GM21737 (cell line): Measurements from ENCODE around the gene DIABLO.
"Not testable (repeated sequence)": the region's sequence is repeated elsewhere in the genome, so short reads cannot be mapped to it uniquely, and the experiment has no call there.

Experiments used
- ATAC-seq: cut with Tn5 transposase; IDR thresholded peaks from one replicate; pipeline ENCODE4 v1.9.1; 2021; ENCODE audit warnings: mild to moderate bottlenecking, moderate library complexity; ENCODE audit not compliant: unreplicated experiment

DIABLO gene

DNA sequence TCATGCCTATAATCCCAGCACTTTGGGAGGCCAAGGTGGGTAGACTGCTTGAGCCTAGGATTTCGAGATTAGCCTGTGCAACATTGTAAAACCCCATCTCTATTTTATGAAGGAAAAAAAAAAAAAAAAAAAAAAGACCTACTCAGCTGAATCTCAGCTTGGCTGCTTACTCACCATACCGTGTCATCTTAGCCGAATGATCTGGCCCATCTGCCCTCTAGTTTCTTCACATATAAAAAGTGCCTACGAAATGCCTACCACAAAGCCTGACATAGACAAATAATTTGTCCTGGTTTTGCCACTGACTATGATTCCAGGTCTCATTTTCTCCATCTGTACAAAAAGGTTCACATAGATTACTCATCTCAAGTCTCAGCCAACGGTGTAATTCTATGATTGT, 10.1 kb downstream of the DIABLO start:
- no peak for ATAC-seq

DNA sequence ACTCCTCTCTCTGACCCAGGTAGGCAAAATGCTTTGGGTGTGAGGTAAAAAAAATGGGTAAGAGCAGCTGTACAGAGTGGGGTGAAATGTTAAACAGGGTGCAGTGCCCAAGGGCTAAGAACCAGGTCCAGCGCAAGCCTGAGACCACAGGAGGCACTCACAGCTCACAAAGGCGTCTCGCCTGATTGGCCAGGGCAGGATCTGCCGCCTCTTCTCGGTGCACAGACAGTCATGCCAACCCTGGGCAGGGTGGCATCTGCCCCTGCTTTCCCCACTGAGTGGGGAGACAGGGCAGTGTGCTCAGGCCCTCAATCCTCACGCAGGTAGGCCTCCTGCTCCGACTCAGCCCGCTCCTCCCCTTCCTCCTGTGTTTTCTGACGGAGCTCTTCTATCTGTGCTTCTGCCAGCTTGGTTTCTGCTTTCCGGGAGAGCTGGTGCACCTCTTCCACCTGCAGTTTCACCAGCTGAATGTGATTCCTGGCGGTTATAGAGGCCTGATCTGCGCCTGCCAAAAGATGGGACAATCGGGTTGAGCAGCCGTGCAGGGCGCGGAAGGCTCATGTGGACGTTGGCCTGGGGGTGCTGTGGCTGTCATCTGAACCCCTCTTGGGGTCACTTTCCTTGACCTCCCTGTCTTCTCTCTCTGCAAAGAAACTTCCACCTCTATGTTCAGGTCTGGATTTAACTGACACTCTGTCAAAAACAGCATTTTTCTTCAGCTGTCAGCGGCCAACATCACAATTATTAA, 17.6 kb downstream of the DIABLO start:
- no peak for ATAC-seq

DNA sequence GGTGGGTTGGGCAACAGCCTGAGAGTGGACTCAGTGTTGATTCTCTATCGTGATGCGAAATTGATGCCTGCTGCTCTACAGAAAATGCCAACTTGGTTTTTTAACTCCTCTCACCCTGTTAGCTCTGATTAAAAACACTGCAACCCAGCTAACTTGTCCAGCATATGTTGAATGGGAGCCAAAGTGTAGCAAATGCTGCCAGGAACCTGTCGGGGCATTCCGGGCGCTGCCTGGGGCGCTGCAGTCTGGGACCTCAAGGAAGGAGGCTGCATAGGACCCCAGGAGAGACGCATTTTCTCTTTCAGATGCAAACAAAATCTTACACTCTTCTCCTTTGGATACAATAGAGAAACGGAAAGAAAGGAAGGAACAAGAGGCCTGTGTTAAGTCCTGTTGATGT, 18.5 kb downstream of the DIABLO start:
- ATAC-seq = no peak

DNA sequence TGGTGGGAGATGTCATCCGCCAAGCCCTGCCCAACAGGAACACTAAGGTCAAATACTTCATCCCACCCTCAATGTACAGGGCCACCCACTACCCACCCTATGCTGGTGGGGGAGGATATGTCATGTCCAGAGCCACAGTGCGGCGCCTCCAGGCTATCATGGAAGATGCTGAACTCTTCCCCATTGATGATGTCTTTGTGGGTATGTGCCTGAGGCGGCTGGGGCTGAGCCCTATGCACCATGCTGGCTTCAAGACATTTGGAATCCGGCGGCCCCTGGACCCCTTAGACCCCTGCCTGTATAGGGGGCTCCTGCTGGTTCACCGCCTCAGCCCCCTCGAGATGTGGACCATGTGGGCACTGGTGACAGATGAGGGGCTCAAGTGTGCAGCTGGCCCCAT, 18.9 kb downstream of the DIABLO start:
- ATAC-seq = no peak

DNA sequence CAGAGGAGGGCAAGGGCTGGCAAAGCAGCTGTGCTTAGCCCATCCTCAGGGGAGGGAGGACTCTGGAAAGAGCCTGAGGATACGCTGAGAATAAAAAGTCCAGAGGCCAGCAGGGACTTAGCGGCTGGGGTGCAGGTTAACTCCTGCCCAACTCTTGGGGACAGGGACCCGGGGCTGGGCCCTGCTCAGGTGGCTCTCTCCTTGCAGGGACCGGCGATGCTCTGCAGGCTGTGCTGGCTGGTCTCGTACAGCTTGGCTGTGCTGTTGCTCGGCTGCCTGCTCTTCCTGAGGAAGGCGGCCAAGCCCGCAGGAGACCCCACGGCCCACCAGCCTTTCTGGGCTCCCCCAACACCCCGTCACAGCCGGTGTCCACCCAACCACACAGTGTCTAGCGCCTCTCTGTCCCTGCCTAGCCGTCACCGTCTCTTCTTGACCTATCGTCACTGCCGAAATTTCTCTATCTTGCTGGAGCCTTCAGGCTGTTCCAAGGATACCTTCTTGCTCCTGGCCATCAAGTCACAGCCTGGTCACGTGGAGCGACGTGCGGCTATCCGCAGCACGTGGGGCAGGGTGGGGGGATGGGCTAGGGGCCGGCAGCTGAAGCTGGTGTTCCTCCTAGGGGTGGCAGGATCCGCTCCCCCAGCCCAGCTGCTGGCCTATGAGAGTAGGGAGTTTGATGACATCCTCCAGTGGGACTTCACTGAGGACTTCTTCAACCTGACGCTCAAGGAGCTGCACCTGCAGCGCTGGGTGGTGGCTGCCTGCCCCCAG, 19.6 kb downstream of the DIABLO start:
- ATAC-seq = no peak

DNA sequence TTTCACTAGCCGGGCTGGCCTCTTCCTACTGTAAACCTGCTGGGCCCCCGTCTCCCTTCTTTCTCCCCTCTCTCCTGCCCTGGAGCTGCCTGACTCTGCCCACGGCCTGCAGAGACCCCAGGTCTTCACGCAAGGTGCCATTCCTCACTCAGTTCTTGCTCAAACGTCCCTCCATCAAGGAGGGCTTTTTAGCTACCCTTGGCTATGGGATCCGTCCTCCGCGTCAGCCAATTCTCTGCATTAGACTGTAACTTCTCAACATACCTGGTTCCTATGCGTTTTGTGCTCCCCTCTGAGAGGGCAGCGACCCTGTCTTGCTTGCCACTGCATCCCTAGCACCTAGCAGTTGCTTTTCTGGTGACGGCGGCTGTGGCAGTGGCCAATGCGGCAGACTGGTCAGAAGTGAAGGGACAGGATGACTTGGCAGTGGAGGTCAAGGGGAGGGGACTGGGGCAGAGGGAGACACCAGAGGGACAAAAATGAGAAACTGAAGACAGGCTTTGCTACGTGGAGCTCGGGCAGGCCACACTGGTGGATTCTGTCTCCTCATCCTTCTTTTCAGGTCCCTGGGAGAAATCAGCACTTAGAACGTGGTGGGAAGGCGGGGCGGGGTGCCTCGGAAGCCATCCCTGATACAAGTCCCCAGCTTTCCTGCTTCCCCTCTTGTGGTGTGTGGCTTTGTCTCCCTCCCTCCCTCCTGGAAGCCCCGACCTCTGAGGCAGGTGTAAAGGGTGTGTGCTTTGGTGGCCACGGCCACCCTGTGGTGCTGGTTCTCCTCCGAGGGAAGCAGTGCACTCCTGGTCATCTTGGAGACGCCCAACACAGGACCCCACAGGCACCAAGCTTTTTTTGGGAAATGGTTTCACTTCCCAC, 20.6 kb downstream of the DIABLO start:
- ATAC-seq = no peak

DNA sequence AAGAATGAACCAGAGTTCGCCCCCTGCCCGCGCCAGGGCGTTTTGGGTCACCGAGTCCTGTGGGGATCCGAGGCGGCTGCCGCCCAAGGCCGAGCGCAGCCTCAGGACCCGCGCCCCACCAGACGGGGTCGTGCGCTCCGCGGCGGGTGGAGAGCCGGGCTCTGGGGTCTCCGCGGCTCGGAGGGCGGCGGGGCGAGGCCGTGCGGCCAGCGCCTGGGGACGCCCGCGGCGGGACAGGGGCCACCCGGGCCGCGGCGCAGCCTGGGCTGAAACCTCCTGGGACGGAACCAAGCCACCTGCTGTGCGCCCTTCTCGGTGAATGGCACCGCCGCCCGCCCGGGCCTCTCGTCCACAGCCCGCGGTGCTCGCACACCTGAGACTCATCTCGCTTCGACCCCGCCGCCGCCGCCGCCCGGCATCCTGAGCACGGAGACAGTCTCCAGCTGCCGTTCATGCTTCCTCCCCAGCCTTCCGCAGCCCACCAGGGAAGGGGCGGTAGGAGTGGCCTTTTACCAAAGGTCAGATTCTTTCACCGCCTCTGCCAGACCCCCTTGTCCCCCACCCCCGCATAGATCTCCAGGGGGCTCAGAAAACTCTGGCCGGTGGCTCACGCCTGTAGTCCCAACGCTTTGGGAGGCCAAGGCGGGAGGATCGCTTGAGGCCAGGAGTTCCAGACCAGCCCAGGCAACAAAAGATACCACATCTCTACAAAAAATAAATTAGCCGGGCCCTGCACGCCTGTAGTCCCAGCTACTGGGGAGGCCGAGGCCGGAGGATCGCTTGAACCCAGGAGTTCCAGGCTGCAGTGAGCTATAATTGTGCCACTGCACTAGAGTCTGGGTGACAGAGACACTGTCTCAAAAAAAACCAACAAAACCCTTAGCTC, 21.4 kb downstream of the DIABLO start:
- no peak for ATAC-seq

DNA sequence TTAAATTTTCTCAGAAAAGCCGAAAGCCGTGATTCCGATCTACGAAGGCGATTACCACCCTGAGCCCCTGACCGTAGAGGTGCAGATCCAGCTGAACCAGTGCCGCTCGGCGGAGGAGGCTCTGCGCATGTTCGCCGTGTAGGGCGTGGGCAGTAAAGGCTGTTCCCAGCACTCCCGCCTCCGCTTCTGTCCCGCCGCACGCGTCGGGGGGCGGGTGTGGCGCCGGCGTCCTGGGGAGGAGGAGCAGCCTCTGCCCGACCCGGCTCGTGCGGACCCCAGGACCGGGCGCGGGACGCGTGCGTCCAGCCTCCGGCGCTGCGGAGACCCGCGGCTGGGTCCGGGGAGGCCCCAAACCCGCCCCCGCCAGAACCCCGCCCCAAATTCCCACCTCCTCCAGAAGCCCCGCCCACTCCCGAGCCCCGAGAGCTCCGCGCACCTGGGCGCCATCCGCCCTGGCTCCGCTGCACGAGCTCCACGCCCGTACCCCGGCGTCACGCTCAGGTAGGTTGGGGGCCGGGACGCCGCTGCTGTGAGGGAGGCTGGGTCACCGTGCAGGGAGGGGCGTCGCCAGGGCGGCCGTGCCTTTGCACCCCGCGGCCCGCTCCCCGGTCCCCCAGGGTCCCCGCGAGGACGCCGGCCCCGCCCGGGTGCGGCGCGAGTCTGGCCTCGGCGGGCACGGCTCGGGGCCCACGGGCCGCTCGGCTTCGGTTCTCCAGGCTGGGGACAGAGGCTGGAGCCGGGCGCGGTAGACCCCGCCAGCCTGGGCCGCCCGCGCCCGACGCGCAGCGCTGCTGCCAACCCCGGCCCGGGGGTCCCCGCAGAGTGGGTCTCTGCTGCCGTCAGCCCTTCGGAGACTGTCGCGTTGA, 22.3 kb downstream of the DIABLO start, which contains the start of gene B3GNT4:
B3GNT4 (plus strand) TSS at position 409 of the 866 bp plus-strand sequence. CDS start 910 bp downstream, outside the sequence.
- ATAC-seq = no peak

DNA sequence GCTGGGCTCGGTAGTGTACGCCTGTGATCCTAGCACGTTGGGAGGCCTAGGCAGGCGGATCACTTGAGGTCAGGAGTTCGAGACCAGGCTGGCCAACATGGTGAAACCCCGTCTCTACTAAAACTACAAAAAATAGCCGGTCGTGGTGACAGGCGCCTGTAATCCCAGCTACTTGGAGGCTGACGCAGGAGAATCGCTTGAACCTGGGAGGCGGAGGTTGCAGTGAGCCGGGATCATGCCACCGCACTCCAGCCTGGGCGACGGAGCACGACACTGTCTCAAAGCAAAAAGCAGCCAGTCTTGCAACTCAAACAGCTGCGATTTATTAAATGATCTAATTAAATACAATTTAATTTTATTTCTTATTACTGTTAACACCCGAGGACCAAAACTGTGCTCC, 23.0 kb downstream of the DIABLO start:
- not testable (repeated sequence) for ATAC-seq

DNA sequence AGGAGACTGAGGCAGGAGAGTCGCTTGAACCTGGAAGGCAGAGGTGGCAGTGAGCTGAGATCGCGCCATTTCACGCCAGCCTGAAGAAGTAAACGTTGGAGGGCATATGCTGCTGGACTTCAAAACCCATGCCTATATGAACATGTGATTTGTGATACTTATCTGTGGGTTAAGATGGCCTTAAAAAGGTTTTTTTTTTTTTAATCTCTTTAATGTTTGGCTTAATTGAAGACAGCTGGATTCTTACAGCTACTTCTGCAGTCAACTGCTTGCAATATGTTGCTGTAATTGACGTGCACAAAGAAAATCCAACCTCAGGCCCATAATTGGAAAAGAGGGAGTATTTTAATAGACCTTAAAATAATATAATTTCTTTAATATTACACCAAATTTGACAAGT, 23.8 kb downstream of the DIABLO start:
- no peak for ATAC-seq

DNA sequence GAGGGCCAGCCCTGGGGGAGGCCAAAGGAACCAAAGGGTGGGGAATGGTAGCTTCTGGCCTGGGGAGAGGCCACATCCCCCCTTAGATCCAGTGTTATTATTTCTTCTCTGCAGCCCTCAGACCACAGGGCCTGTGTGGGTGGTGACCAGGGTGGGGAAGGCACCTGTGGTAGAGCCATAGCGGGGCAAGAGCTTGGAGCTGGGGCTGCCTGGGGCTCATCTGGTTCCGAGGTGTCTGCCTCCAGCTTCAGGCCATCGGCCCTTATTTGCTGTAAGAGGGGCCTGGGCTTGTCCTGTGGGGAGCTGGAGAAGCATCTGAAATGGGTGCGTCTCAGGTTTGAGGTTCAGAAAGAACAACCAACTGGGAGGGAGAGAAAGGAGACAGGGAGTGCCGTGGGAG, 24.5 kb downstream of the DIABLO start:
- ATAC-seq = no peak

DNA sequence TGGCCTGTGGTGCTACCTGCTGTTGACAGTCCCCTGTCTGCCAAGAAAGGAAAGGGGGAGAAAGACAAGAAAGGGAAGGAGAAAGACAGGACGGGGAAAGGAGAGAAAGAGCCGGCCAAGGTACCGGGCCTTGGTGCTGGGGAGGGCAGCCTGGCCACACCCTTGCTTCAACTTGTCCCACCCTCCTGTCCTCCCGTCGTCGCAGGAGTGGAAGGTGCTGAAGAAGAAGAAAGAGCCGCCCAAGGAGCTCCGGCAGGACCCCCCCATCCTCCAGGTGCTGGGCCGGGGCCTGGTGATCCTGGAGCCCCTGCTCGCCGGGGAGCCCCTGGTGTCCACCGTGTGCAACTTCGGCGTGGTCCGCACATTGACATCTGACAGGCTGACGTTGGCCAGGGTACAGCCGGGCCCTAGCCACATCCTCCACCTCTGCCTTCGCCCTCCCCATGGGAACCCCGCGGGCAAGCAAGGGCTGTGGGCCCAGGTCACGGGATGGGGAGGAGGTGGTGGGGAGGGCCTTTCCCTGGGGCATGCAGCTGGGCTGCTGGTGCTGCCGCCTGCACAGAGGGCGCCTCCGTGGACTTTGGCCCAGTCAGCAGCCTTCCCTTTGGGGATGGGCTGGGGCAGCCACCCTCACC, 25.2 kb downstream of the DIABLO start:
- no peak for ATAC-seq

DNA sequence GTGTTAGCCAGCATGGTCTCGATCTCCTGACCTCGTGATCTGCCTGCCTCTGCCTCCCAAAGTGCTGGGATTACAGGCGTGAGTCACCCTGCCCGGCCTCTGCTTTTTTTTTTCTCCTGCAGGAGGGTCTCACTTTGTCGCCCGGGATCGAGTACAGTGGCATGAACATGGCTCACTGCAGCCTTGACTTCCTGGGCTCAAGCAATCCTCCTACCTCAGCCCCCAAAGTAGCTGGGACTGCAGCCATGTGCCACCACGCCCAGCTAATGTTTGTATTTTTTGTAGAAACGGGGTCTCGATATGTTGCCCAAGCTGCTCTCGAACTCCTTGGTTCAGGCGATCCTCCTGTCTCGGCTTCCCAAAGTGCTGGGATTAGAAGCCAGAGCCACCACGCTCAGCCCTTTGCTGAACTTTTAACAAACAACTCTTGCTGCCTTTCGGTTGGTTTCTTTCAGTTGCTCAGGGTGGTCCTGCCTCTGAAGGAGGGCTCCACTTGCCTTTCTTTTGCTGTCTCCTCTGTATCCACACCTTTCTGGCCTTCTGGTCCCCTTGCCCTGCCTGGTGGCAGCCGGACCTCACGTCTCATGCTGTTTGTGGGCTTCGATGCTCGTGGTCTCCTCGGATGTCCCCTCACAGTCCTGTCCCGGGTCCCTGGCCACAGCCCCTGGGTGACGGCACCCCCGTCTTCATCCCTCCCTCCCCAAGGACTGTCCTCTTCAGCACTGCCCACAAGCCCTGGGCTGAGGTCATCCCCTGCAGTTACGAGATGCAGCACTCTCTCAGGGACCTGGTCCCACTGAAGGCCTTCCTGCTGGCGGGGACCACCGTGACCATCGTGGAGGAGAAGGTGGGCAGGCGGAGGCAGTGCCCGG, 26.1 kb downstream of the DIABLO start:
- no peak for ATAC-seq

DNA sequence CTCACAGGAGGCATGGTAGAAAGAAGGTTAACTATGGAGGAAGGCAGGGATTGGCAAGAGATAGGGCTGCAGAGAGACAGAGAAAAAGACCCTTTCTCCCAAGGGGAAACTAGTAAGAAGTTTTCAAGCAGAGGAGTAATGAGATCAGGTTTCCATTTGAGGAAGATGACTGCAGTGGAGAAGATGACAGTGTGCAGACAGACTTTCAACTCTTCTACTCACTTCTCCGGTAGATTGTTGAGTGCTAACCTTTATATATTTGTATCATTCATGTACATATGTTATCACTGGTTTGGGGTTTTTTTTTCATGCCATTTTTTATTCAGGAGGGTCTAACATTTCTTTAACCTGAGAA, 28.3 kb downstream of the DIABLO start:
- ATAC-seq = no peak

DNA sequence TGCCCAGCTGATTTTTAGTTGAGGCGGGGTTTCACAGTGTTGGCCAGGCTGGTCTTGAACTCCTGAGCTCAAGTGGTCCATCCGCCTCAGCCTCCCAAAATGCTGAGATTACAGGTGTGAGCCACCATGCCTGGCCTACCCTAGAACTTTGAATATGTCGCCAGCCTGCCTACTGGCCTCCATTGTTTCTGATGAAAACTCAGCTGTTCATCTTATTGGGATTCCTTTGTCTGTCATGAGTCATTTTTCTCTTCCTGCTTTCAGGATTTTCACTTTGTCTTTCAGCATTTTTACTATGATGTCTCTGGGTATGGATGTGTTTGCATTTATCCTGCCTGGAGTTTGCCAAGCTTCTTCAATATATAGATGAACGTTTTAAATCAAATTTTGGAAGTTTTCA, 30.4 kb downstream of the DIABLO start:
- no peak for ATAC-seq

DNA sequence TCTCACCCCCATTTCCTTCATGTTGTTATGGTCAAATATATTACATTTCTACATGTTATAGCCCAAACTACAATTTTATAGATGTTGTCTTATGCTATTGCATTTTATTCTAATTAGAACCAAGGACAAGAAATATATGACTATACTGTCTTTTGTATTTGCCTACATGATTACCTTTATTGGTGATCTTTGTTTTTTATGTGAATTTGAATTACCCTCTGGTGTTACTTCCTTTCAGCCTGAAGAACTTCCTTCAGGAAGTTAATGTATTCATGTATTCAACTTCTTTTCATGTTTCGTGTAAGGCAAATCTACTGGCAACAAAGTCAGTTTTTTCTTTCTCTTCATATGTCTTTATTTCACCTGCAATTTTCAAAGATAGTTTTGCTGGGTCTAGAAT, 31.0 kb downstream of the DIABLO start:
- no peak for ATAC-seq

DNA sequence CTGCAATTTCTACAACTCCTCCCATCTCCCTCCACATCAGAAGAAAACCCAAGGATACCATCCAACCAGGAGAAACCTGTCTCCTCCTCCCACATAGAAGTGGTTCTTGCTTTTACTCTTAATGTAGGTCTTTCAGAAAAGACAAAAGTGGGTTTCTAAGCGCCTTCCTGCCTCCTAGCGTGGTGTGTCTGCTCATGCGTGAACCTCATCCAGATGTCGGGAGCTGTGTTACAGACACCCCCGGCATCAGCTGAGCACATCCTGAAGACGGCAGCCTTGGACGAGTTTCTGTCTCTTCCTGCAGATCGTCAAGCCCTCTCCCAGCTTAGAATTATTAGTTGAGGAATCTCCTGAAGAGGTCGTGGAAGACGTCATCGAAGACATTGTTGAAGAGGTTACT, 33.4 kb downstream of the DIABLO start:
- ATAC-seq = no peak
